GM19468 (cell line): ENCODE data around the gene RABGGTB.
"Not testable (repeated sequence)": the region's sequence is repeated elsewhere in the genome, so short reads cannot be mapped to it uniquely, and the experiment has no call there.

Source experiments
- ATAC-seq: cut with Tn5 transposase; IDR thresholded peaks from one replicate; pipeline ENCODE4 v1.9.1; 2021; ENCODE audit warnings: mild to moderate bottlenecking, moderate library complexity, moderate number of reproducible peaks; ENCODE audit not compliant: unreplicated experiment; ENCODE audit errors: extremely low read depth

The RABGGTB gene

GRCh38 chr1:75785983-75786853 lies at the start of gene RABGGTB:
TSS of gene RABGGTB (plus strand) at chr1:75786256. CDS start at chr1:75786272, 16 bp downstream.
- ATAC-seq = peak; percentile 66

DNA sequence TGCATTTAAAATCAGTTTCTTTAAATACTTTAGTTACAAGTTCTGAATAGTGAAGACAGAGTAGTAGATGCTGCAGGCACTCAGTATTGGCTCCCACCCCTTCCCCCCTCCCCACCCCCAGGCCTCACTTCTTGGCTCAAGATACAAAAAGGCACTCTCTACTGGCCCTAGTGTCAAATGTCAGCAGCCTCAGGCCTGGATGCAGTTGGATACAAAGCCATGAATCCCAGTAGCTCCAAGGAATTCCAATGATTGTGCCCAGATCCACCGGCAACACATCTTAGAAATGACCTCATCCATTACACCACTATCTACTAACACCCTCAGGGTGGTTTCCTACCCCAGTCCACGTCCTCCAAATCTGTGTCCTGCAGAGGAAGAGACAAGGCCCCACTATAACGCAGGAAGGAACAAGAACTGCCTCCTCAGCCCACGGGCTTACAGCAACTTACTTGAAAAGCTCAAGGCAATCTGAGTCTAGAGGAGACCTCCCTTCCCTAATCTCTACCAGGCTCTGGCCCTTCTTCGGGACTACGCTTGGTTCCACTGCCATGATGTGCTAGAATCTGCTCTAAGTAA lies 43.9 kb upstream of the RABGGTB start:
- ATAC-seq = no peak

DNA sequence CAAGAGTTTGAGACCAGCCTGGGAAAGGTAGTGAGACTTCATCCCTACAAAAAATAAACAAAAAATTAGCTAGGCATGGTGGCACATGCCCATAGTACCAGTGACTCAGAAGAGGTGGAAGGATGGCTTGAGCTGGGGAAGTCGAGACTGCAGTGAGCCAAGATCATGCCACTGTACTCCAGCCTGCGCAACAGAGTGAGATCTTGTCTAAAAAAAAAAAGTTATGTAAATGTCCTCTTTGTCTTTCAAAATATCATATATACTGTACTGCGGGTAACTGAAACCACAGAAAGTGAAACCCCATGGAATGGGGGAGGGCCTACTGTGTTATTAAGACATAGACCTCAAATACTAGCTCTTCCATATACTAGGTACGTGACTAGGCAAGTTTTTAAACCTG lies 40.8 kb upstream of the RABGGTB start:
- ATAC-seq = peak; percentile 67

DNA sequence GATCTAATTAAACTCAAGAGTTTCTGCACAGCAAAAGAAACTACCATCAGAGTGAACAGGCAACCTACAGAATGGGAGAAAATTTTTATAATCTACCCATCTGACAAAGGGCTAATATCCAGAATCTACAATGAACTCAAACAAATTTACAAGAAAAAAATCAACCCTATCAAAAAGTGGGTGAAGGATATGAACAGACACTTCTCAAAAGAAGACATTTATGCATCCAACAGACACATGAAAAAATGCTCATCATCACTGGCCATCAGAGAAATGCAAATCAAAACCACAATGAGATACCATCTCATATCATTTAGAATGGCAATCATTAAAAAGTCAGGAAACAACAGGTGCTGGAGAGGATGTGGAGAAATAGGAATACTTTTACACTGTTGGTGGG lies 28.8 kb upstream of the RABGGTB start:
- not testable (repeated sequence) for ATAC-seq

DNA sequence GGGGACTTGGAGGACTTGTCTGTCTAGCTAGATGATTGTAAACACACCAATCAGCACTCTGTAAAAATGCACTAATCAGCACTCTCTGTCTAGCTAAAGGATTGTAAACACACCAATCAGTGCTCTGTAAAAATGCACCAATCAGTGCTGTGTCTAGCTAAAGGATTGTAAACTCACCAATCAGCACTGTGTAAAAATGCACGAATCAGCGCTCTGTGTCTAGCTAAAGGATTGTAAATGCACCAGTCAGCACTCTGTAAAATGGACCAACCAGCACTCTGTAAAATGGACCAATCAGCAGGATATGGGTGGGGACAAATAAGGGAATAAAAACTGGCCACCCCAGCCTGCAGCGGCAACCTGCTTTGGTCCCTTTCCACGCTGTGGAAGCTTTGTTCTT lies 27.5 kb upstream of the RABGGTB start:
- not testable (repeated sequence) for ATAC-seq

DNA sequence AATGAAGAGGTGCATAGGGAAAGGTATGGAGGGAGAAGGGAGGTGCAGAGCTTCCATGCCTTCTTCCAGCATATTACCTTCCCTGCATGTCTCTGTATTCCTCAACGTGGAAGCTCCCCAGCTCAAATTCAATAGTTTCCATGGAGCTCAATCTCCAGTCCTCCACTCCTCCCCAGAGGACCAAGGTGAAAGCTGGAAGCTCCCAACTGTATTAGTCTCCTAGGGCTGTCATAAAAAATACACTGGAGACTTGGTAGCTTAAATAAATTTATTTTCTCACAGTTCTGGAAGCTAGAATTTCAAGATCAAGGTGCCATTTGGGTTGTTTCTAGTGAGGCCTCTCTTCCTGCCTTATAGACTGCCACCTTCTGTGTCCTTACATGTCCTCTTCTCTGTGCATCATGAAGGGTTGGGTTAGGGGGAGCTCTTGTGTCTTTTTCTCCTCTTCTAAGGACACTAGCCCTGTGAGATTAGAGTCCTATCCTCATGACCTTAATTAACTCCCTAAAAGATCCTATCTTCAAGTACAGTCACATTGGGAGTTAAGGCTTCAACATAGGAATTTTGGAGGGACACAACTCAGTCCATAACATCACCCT lies 21.9 kb upstream of the RABGGTB start:
- ATAC-seq = no peak

- ATAC-seq = no peak
Measured at GRCh38 chr1:75765697-75766355, 20.2 kb upstream of the RABGGTB start.

GRCh38 chr1:75768016-75768415 lies 18.0 kb upstream of the RABGGTB start:
- ATAC-seq = no peak

- ATAC-seq = no peak
Measured at GRCh38 chr1:75770761-75771160, 15.3 kb upstream of the RABGGTB start.

DNA sequence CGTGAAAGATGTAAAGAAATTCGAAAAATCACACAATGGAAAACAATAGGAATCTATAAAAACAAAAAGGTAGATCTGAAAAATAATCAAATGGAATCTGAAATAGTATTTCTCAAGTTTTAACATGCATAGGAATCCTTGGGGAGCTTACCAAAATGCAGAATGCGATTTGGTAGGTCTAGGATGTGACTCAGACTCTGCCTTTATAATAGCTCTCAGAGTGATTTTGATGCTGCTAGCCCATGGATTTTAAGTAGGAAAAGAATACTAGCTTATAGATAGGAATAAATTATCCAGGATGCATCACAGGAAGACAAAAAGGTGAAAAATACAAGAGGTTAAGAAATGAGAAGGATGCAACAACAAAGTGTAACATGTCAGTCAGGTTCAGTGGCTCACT lies 14.1 kb upstream of the RABGGTB start:
- ATAC-seq = no peak

GRCh38 chr1:75777812-75778211 lies 8.2 kb upstream of the RABGGTB start:
- ATAC-seq = not testable (repeated sequence)

DNA sequence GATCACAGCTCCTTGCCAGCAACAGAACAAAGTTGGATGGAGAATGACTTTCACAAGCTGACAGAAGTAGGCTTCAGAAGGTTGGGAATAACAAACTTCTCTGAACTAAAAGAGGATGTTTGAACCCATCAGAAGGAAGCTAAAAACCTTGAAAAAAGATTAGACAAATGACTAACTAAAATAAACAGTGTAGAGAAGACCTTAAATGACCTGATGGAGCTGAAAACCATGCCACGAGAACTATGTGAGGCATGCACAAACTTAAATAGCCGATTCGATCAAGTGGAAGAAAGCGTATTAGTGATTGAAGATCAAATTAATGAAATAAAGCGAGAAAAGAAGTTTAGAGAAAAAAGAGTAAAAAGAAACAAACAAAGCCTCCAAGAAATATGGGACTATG lies 7.4 kb upstream of the RABGGTB start:
- not testable (repeated sequence) for ATAC-seq

GRCh38 chr1:75780183-75780582 lies 5.9 kb upstream of the RABGGTB start:
- not testable (repeated sequence) for ATAC-seq

DNA sequence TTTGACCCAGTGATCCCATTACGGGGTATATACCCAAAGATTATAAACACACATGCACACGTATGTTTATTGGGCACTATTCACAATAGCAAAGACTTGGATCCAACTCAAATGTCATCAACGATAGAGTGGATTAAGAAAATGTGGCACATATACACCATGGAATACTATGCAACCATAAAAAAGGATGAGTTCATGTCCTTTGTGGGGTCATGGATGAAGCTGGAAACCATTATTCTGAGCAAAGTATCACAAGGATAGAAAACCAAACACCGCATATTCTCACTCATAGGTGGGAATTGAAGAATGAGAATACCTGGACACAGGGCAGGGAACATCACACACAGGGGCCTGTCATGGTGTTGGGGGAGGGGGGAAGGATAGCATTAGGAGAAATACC lies 2.1 kb upstream of the RABGGTB start:
- ATAC-seq = not testable (repeated sequence)

- ATAC-seq = peak; percentile 1
Measured at GRCh38 chr1:75785320-75785982, 605 bp upstream of the RABGGTB start.

GRCh38 chr1:75786901-75787493 lies 941 bp downstream of the RABGGTB start:
- no peak for ATAC-seq

- no peak for ATAC-seq
Measured at GRCh38 chr1:75787524-75787923, 1.5 kb downstream of the RABGGTB start.

DNA sequence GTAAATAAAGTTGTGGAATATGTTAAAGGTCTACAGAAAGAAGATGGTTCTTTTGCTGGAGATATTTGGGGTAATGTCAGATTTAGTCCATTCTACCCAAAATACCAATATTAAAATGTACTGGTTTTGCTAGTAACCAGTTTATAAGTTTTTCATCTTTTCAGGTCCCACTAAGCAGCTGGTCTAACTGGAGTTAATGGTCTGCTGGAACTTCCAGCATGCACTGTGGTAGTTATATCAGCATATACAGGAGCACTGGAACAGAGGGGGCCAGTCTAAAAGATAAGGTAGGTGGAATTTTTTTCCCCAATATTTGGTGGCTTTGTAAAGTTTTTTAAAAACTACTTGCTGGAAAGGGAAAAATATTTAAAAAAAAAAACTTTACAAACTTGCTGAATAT lies 3.9 kb downstream of the RABGGTB start:
- no peak for ATAC-seq

DNA sequence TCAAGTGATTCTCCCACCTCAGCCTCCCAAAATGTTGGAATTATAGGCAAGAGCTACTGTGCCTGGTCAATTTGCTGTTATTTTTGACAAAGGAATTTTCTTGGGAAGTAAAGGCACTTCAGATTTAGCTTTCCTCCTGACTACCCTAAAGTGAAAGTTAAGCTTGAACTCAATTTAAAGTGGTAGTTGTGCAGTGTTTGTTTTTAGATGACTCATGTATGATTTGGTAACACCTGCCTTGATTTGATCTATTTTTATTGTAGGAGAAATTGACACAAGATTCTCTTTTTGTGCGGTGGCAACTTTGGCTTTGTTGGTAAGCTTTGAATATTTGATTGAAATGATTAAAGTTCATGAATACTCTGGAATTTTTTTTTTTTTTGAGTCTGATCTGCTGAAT lies 5.0 kb downstream of the RABGGTB start:
- no peak for ATAC-seq

- ATAC-seq = no peak
Measured at GRCh38 chr1:75792091-75792490, 6.0 kb downstream of the RABGGTB start.
